NT2/D1 (cell line): ENCODE data around the gene RSPO3.
A peak's percentile ranks its signal among the peaks of the same experiment; 100 is the strongest.

Experiments used
- DNase-seq: peaks from one replicate; pipeline ENCODE4 v3.0.0-alpha.2; 2011; ENCODE audit warnings: low read depth, low spot score
- H3K27me3 ChIP-seq: 2 replicates; pipeline ENCODE4 v1.6.0; 2011; ENCODE audit warnings: mild to moderate bottlenecking; ENCODE audit not compliant: insufficient read length, insufficient read depth
- H3K36me3 ChIP-seq: 2 replicates; pipeline ENCODE4 v1.6.1; 2011; ENCODE audit warnings: mild to moderate bottlenecking, low read length, mixed read lengths; ENCODE audit not compliant: insufficient read depth, insufficient read length
- H3K4me1 ChIP-seq: 2 replicates; pipeline ENCODE4 v1.5.1; 2011; ENCODE audit not compliant: insufficient read depth, insufficient read length
- H3K4me3 ChIP-seq: 2 replicates; pipeline ENCODE4 v1.5.1; 2011; ENCODE audit warnings: low read depth; ENCODE audit not compliant: insufficient read length
- H3K9ac ChIP-seq: 2 replicates; pipeline ENCODE4 v1.6.0; 2011; ENCODE audit warnings: low read depth; ENCODE audit not compliant: insufficient read length
- H3K9me3 ChIP-seq: 2 replicates; pipeline ENCODE4 v1.5.1; 2011; ENCODE audit warnings: mild to moderate bottlenecking, low read length; ENCODE audit not compliant: insufficient read depth
- SUZ12 ChIP-seq: IDR thresholded peaks from 2 replicates; pipeline ENCODE4 v1.6.1; 2011; ENCODE audit not compliant: insufficient read length, insufficient read depth; ENCODE audit errors: extremely low read depth
- YY1 ChIP-seq: IDR thresholded peaks from 2 replicates; pipeline ENCODE4 v1.6.1; 2011; ENCODE audit not compliant: insufficient read length, insufficient read depth
- ZNF274 ChIP-seq: IDR thresholded peaks from 2 replicates; pipeline ENCODE4 v1.6.1; 2011; ENCODE audit warnings: mild to moderate bottlenecking, low read depth, low read length

RSPO3 gene

GRCh38 chr6:127115084-127115655 is 3.3 kb upstream of the RSPO3 start:
- H3K4me1 ChIP-seq: no peaks in the 10 kb centered on the region
- DNase-seq: no peak
- H3K27me3 ChIP-seq: peaks cover 42% of the 10 kb centered on the region
- H3K36me3 ChIP-seq: no peaks in the 10 kb centered on the region
- H3K9ac ChIP-seq: no peak overlapping the region
- TF ChIP-seq ZNF274 (no peak), SUZ12 (no peak), YY1 (no peak)
- H3K4me3 ChIP-seq: no peak overlapping the region
- H3K9me3 ChIP-seq: no peaks in the 10 kb centered on the region

- TF ChIP-seq YY1 (no peak), SUZ12 (no peak), ZNF274 (no peak)
Observed at GRCh38 chr6:127115746-127116145, 2.7 kb upstream of the RSPO3 start.

GRCh38 chr6:127117979-127118297 is 533 bp upstream of the RSPO3 start:
- H3K27me3 ChIP-seq: peaks cover 60% of the 10 kb centered on the region
- no peaks in the 10 kb centered on the region for H3K9me3 ChIP-seq
- no peaks in the 10 kb centered on the region for H3K36me3 ChIP-seq
- TF ChIP-seq ZNF274 (no peak), SUZ12 (no peak), YY1 (no peak)
- H3K9ac ChIP-seq: no peak overlapping the region
- no peaks in the 10 kb centered on the region for H3K4me1 ChIP-seq
- peak overlapping the region; percentile 49 for H3K4me3 ChIP-seq
- no peak for DNase-seq

More at GRCh38 chr6:127115746-127116145, 2.7 kb upstream of the RSPO3 start:
- no peak overlapping the region for H3K9ac ChIP-seq
- no peaks in the 10 kb centered on the region for H3K9me3 ChIP-seq
- H3K27me3 ChIP-seq: peaks cover 48% of the 10 kb centered on the region
- no peaks in the 10 kb centered on the region for H3K4me1 ChIP-seq
- no peak for DNase-seq
- no peak overlapping the region for H3K4me3 ChIP-seq
- no peaks in the 10 kb centered on the region for H3K36me3 ChIP-seq

- H3K36me3 ChIP-seq: no peaks in the 10 kb centered on the region
- H3K9me3 ChIP-seq: no peaks in the 10 kb centered on the region
- peak overlapping the region; percentile 43 for H3K4me3 ChIP-seq
- no peaks in the 10 kb centered on the region for H3K4me1 ChIP-seq
- TF ChIP-seq SUZ12: no peak
- TF ChIP-seq YY1: no peak
- no peak for TF ChIP-seq ZNF274
- peaks cover 65% of the 10 kb centered on the region for H3K27me3 ChIP-seq
- peak overlapping the region; percentile 56 for H3K9ac ChIP-seq
- DNase-seq: no peak
Observed at GRCh38 chr6:127119102-127120022, 891 bp downstream of the RSPO3 start.

- no peaks in the 10 kb centered on the region for H3K9me3 ChIP-seq
- no peaks in the 10 kb centered on the region for H3K4me1 ChIP-seq
- DNase-seq: no peak
- peak overlapping the region; percentile 43 for H3K4me3 ChIP-seq
- no peaks in the 10 kb centered on the region for H3K36me3 ChIP-seq
- peaks cover 65% of the 10 kb centered on the region for H3K27me3 ChIP-seq
- peak overlapping the region; percentile 56 for H3K9ac ChIP-seq
- TF ChIP-seq SUZ12 (peak; percentile 86), ZNF274 (no peak)
Observed at GRCh38 chr6:127120023-127120786, 1.7 kb downstream of the RSPO3 start.

GRCh38 chr6:127120787-127121636 is 2.5 kb downstream of the RSPO3 start:
- H3K4me3 ChIP-seq: no peak overlapping the region
- no peaks in the 10 kb centered on the region for H3K36me3 ChIP-seq
- H3K4me1 ChIP-seq: no peaks in the 10 kb centered on the region
- H3K9me3 ChIP-seq: no peaks in the 10 kb centered on the region
- DNase-seq: peak; percentile 76
- no peak overlapping the region for H3K9ac ChIP-seq
- TF ChIP-seq SUZ12 (peak; percentile 58), YY1 (no peak), ZNF274 (no peak)
- peaks cover 60% of the 10 kb centered on the region for H3K27me3 ChIP-seq
